WTC11 (cell line): ENCODE results near the gene INPP5E. TPM values are rescaled to one million over a fixed set of nuclear protein-coding genes. Genes with fewer than 3 reads are reported as not detected.

Source experiments
- ATAC-seq: fragments of 200-7000 bp; cut with Tn5 transposase; 2 replicates; pipeline ENCODE4 v1.10.0; 2021; ENCODE audit warnings: mild to moderate bottlenecking, moderate library complexity
- CTCF ChIA-PET: fragments of 300-600 bp; sonication (Branson Sonifier 250); formaldehyde crosslinking; loops from one replicate; lab custom pipeline; 2021; ENCODE audit warnings: antibody characterized with exemption; lab: Charles Lee
- POLR2A ChIA-PET: fragments of 350-600 bp; sonication (Branson Sonifier 250); formaldehyde crosslinking; loops from one replicate; lab custom pipeline; 2021; ENCODE audit warnings: antibody characterized with exemption; lab: Charles Lee
- DNase-seq: peaks from one replicate; pipeline ENCODE4 v3.0.0; 2021; ENCODE audit warnings: low spot score
- H3K27ac Mint-ChIP-seq: 2 replicates; pipeline ENCODE4 v1.8.0; 2021; ENCODE audit warnings: mixed read lengths
- H3K27me3 Mint-ChIP-seq: 2 replicates; pipeline ENCODE4 v1.8.0; 2021; ENCODE audit warnings: low read depth, mild to moderate bottlenecking, moderate library complexity, mixed read lengths
- H3K36me3 Mint-ChIP-seq: 2 replicates; pipeline ENCODE4 v1.8.0; 2021; ENCODE audit warnings: mixed read lengths
- H3K4me1 Mint-ChIP-seq: 2 replicates; pipeline ENCODE4 v1.8.0; 2022; ENCODE audit warnings: mixed read lengths
- H3K4me3 Mint-ChIP-seq: 2 replicates; pipeline ENCODE4 v1.8.0; 2021; ENCODE audit warnings: mild to moderate bottlenecking, moderate library complexity, mixed read lengths
- H3K9me3 Mint-ChIP-seq: 2 replicates; pipeline ENCODE4 v1.8.0; 2021; ENCODE audit warnings: mixed read lengths
- AFF4 ChIP-seq: sonication (generic); formaldehyde crosslinking; IDR thresholded peaks from 2 replicates; pipeline ENCODE4 v1.8.1; 2023; ENCODE audit warnings: mild to moderate bottlenecking, missing genetic modification reagents, borderline replicate concordance
- ATF2 ChIP-seq: sonication (generic); formaldehyde crosslinking; IDR thresholded peaks from 2 replicates; pipeline ENCODE4 v1.8.1; 2022; ENCODE audit warnings: low read depth, missing genetic modification reagents, borderline replicate concordance
- CDX4 ChIP-seq: fragments of 250-450 bp; sonication (Bioruptor Pico); IDR thresholded peaks from 2 replicates; pipeline ENCODE4 v1.9.0; 2021; ENCODE audit warnings: moderate library complexity, mild to moderate bottlenecking, inconsistent platforms, borderline replicate concordance
- E2F5 ChIP-seq: sonication (generic); formaldehyde crosslinking; IDR thresholded peaks from 2 replicates; pipeline ENCODE4 v1.8.1; 2022; ENCODE audit warnings: mild to moderate bottlenecking, moderate library complexity, missing genetic modification reagents
- FOXK1 ChIP-seq: sonication (generic); formaldehyde crosslinking; IDR thresholded peaks from 2 replicates; pipeline ENCODE4 v1.8.0; 2022; ENCODE audit warnings: mild to moderate bottlenecking, moderate library complexity, missing genetic modification reagents
- FOXP1 ChIP-seq: sonication (generic); formaldehyde crosslinking; IDR thresholded peaks from 2 replicates; pipeline ENCODE4 v1.8.0; 2022; ENCODE audit warnings: missing genetic modification reagents, mild to moderate bottlenecking, moderate library complexity, borderline replicate concordance
- GRHL2 ChIP-seq: fragments of 250-450 bp; sonication (Bioruptor Pico); IDR thresholded peaks from 2 replicates; pipeline ENCODE4 v1.8.0; 2022; ENCODE audit warnings: mild to moderate bottlenecking, moderate library complexity; ENCODE audit not compliant: insufficient replicate concordance, severe bottlenecking
- IRF2 ChIP-seq: sonication (generic); formaldehyde crosslinking; IDR thresholded peaks from 2 replicates; pipeline ENCODE4 v1.8.0; 2022; ENCODE audit warnings: low read depth, missing genetic modification reagents, borderline replicate concordance
- JAZF1 ChIP-seq: fragments of 250-450 bp; sonication (Bioruptor Pico); IDR thresholded peaks from 2 replicates; pipeline ENCODE4 v1.9.0; 2021; ENCODE audit warnings: moderate library complexity, mild to moderate bottlenecking, inconsistent platforms
- MYBL2 ChIP-seq: sonication (generic); formaldehyde crosslinking; IDR thresholded peaks from 2 replicates; pipeline ENCODE4 v1.8.1; 2023; ENCODE audit warnings: mild to moderate bottlenecking, moderate library complexity, missing genetic modification reagents
- NFE2L1 ChIP-seq: sonication (generic); formaldehyde crosslinking; IDR thresholded peaks from 2 replicates; pipeline ENCODE4 v1.8.1; 2023; ENCODE audit warnings: missing genetic modification reagents
- TEAD4 ChIP-seq: sonication (generic); formaldehyde crosslinking; IDR thresholded peaks from 2 replicates; pipeline ENCODE4 v1.8.0; 2022; ENCODE audit warnings: mild to moderate bottlenecking, missing genetic modification reagents
- ZNF138 ChIP-seq: sonication (generic); formaldehyde crosslinking; conservative IDR thresholded peaks from 2 replicates; pipeline ENCODE4 v1.8.1; 2022; ENCODE audit warnings: mild to moderate bottlenecking, moderate library complexity, missing genetic modification reagents
- ZNF317 ChIP-seq: sonication (generic); formaldehyde crosslinking; IDR thresholded peaks from 2 replicates; pipeline ENCODE4 v1.8.1; 2023; ENCODE audit warnings: low read depth, mild to moderate bottlenecking, moderate library complexity, missing genetic modification reagents, borderline replicate concordance
- total RNA-seq: library from RNA; stranded (reverse); gene quantifications from 3 replicates; pipeline ENCODE4 v1.2.3, GENCODE V29; 2021
- TF ChIP-seq, protein P1 (sequence below): fragments of 250-450 bp; sonication (Bioruptor Pico); IDR thresholded peaks from 2 replicates; pipeline ENCODE4 v1.9.0; 2021; ENCODE audit warnings: mild to moderate bottlenecking
- TF ChIP-seq, protein P2 (sequence below): sonication (generic); formaldehyde crosslinking; IDR thresholded peaks from 2 replicates; pipeline ENCODE4 v1.8.1; 2023; ENCODE audit warnings: mild to moderate bottlenecking, missing genetic modification reagents
- TF ChIP-seq, protein P3 (sequence below): fragments of 250-450 bp; sonication (Bioruptor Pico); IDR thresholded peaks from 2 replicates; pipeline ENCODE4 v1.8.0; 2021; ENCODE audit warnings: mild to moderate bottlenecking

The INPP5E gene
- total RNA-seq, 1 experiment from 2014 or later, result 24.0 TPM

- TF ChIP-seq E2F5 (CRISPR knock-in tag), result no peak
- no peak for TF ChIP-seq TEAD4 (CRISPR knock-in tag)
- no peak for TF ChIP-seq ZNF138 (CRISPR knock-in tag)
- TF ChIP-seq FOXK1 (CRISPR knock-in tag), result no peak
- no peak for TF ChIP-seq IRF2 (CRISPR knock-in tag)
- TF ChIP-seq, protein P1, sequence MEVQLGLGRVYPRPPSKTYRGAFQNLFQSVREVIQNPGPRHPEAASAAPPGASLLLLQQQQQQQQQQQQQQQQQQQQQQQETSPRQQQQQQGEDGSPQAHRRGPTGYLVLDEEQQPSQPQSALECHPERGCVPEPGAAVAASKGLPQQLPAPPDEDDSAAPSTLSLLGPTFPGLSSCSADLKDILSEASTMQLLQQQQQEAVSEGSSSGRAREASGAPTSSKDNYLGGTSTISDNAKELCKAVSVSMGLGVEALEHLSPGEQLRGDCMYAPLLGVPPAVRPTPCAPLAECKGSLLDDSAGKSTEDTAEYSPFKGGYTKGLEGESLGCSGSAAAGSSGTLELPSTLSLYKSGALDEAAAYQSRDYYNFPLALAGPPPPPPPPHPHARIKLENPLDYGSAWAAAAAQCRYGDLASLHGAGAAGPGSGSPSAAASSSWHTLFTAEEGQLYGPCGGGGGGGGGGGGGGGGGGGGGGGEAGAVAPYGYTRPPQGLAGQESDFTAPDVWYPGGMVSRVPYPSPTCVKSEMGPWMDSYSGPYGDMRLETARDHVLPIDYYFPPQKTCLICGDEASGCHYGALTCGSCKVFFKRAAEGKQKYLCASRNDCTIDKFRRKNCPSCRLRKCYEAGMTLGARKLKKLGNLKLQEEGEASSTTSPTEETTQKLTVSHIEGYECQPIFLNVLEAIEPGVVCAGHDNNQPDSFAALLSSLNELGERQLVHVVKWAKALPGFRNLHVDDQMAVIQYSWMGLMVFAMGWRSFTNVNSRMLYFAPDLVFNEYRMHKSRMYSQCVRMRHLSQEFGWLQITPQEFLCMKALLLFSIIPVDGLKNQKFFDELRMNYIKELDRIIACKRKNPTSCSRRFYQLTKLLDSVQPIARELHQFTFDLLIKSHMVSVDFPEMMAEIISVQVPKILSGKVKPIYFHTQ (CRISPR knock-in tag), result no peak
- TF ChIP-seq NFE2L1 (CRISPR knock-in tag), result no peak
- no peak for TF ChIP-seq AFF4 (CRISPR knock-in tag)
Measured at GRCh38 chr9:136422876-136423275, 16.8 kb downstream of the INPP5E start (continued).

GRCh38 chr9:136421791-136422190 lies 17.9 kb downstream of the INPP5E start:
- H3K4me1 Mint-ChIP-seq, result no peaks in the 10 kb centered on the region
- no peak overlapping the region for H3K27ac Mint-ChIP-seq
- H3K27me3 Mint-ChIP-seq, result no peaks in the 10 kb centered on the region
- H3K4me3 Mint-ChIP-seq, result no peak overlapping the region
- TF ChIP-seq CDX4 (no peak), GRHL2 (CRISPR knock-in tag) (no peak), JAZF1 (CRISPR knock-in tag) (no peak), ZNF317 (CRISPR knock-in tag) (no peak), ZNF138 (CRISPR knock-in tag) (no peak), FOXP1 (CRISPR knock-in tag) (no peak), ATF2 (CRISPR knock-in tag) (no peak), MYBL2 (CRISPR knock-in tag) (no peak)
- TF ChIP-seq, protein P2, sequence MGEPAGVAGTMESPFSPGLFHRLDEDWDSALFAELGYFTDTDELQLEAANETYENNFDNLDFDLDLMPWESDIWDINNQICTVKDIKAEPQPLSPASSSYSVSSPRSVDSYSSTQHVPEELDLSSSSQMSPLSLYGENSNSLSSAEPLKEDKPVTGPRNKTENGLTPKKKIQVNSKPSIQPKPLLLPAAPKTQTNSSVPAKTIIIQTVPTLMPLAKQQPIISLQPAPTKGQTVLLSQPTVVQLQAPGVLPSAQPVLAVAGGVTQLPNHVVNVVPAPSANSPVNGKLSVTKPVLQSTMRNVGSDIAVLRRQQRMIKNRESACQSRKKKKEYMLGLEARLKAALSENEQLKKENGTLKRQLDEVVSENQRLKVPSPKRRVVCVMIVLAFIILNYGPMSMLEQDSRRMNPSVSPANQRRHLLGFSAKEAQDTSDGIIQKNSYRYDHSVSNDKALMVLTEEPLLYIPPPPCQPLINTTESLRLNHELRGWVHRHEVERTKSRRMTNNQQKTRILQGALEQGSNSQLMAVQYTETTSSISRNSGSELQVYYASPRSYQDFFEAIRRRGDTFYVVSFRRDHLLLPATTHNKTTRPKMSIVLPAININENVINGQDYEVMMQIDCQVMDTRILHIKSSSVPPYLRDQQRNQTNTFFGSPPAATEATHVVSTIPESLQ (CRISPR knock-in tag), result no peak
- TF ChIP-seq, protein P3, sequence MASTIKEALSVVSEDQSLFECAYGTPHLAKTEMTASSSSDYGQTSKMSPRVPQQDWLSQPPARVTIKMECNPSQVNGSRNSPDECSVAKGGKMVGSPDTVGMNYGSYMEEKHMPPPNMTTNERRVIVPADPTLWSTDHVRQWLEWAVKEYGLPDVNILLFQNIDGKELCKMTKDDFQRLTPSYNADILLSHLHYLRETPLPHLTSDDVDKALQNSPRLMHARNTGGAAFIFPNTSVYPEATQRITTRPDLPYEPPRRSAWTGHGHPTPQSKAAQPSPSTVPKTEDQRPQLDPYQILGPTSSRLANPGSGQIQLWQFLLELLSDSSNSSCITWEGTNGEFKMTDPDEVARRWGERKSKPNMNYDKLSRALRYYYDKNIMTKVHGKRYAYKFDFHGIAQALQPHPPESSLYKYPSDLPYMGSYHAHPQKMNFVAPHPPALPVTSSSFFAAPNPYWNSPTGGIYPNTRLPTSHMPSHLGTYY (CRISPR knock-in tag), result no peak
- CTCF ChIA-PET, result interaction anchor here (0.6 kb wide), 2 partner anchors 31 to 242 kb away, joined by 3 read pairs; no protein-coding TSS in a partner anchor
- POLR2A ChIA-PET, result no interaction called here
- no peaks in the 10 kb centered on the region for H3K9me3 Mint-ChIP-seq
- peaks cover 33% of the 10 kb centered on the region for H3K36me3 Mint-ChIP-seq
- DNase-seq (no peak), ATAC-seq (no peak)
